ENCODE data around the gene SLC17A2. TPM values are rescaled to one million over a fixed set of nuclear protein-coding genes. Genes with fewer than 3 reads are reported as not detected.
"Not testable (repeated sequence)": the region's sequence is repeated elsewhere in the genome, so short reads cannot be mapped to it uniquely, and the experiment has no call there.

The SLC17A2 gene
- total RNA-seq, 2 donors from 2014 or later = not detected

- DNase-seq (no peak), ATAC-seq (no peak)
- intact Hi-C loops (cut with DNase I) = no loop called here
Measured at GRCh38 chr6:25953733-25954132, 23.2 kb upstream of the SLC17A2 start.

- ATAC-seq = no peak
- DNase-seq = no peak
- intact Hi-C loops (cut with DNase I) = no loop called here
Measured at GRCh38 chr6:25952535-25952934, 22.0 kb upstream of the SLC17A2 start.

GRCh38 chr6:25951296-25952032, 21.0 kb upstream of the SLC17A2 start:
- intact Hi-C loops (cut with DNase I) = no loop called here
- ATAC-seq (no peak), DNase-seq (no peak)

- ATAC-seq (no peak), DNase-seq (no peak)
- intact Hi-C loops (cut with DNase I) = no loop called here
Measured at GRCh38 chr6:25950297-25950696, 19.8 kb upstream of the SLC17A2 start.

- intact Hi-C loops (cut with DNase I) = no loop called here
- no peak for DNase-seq
- no peak for ATAC-seq
Measured at GRCh38 chr6:25949695-25950094, 19.2 kb upstream of the SLC17A2 start.

- intact Hi-C loops (cut with DNase I); DNase-seq; ATAC-seq: not testable (repeated sequence)
Measured at GRCh38 chr6:25947492-25947891, 17.0 kb upstream of the SLC17A2 start.

GRCh38 chr6:25946631-25947030, 16.1 kb upstream of the SLC17A2 start:
- no peak for DNase-seq
- ATAC-seq = no peak
- intact Hi-C loops (cut with DNase I) = no loop called here

GRCh38 chr6:25945738-25946137, 15.2 kb upstream of the SLC17A2 start:
- DNase-seq; intact Hi-C loops (cut with DNase I); ATAC-seq: not testable (repeated sequence)

- intact Hi-C loops (cut with DNase I) = no loop called here
- no peak for ATAC-seq
- DNase-seq = no peak
Measured at GRCh38 chr6:25944688-25945574, 14.4 kb upstream of the SLC17A2 start.

GRCh38 chr6:25943887-25944286, 13.4 kb upstream of the SLC17A2 start:
- intact Hi-C loops (cut with DNase I) = no loop called here
- no peak for DNase-seq
- no peak for ATAC-seq

- DNase-seq (no peak), ATAC-seq (peak in 1 of 2 donors; percentile 51)
- intact Hi-C loops (cut with DNase I) = no loop called here
Measured at GRCh38 chr6:25942561-25943147, 12.2 kb upstream of the SLC17A2 start.

GRCh38 chr6:25939593-25939992, 9.1 kb upstream of the SLC17A2 start:
- DNase-seq (no peak), ATAC-seq (no peak)
- intact Hi-C loops (cut with DNase I) = no loop called here

- no peak for DNase-seq
- intact Hi-C loops (cut with DNase I) = no loop called here
- ATAC-seq = no peak
Measured at GRCh38 chr6:25935953-25936352, 5.5 kb upstream of the SLC17A2 start.

GRCh38 chr6:25934735-25935313, 4.3 kb upstream of the SLC17A2 start:
- intact Hi-C loops (cut with DNase I) = no loop called here
- no peak for ATAC-seq

GRCh38 chr6:25934156-25934555, 3.7 kb upstream of the SLC17A2 start:
- no peak for ATAC-seq
- intact Hi-C loops (cut with DNase I) = no loop called here
- no peak for DNase-seq

More at GRCh38 chr6:25934735-25935313, 4.3 kb upstream of the SLC17A2 start:
- DNase-seq = no peak

GRCh38 chr6:25931411-25931709, 869 bp upstream of the SLC17A2 start:
- DNase-seq (no peak), ATAC-seq (no peak)
- intact Hi-C loops (cut with DNase I) = no loop called here

GRCh38 chr6:25929785-25930184, 706 bp downstream of the SLC17A2 start:
- intact Hi-C loops (cut with DNase I) = not testable (repeated sequence)

GRCh38 chr6:25928562-25929324, 1.7 kb downstream of the SLC17A2 start:
- intact Hi-C loops (cut with DNase I) = no loop called here
- DNase-seq (no peak), ATAC-seq (no peak)

More at GRCh38 chr6:25929785-25930184, 706 bp downstream of the SLC17A2 start:
- DNase-seq, ATAC-seq: not testable (repeated sequence)

- DNase-seq (no peak), ATAC-seq (peak in 1 of 2 donors; percentile 60)
- intact Hi-C loops (cut with DNase I) = no loop called here
Measured at GRCh38 chr6:25927756-25928216, 2.7 kb downstream of the SLC17A2 start.
